H1 (cell line): Measurements from ENCODE around the gene PTPRE. TPM values are rescaled to one million over a fixed set of nuclear protein-coding genes. Genes with fewer than 3 reads are reported as not detected.

ENCODE experiments used
- CTCF ChIA-PET: fragments of 300-600 bp; sonication (Branson Sonifier 250); formaldehyde crosslinking; loops from one replicate; lab custom pipeline; 2021; ENCODE audit not compliant: partially characterized antibody; lab: Charles Lee
- POLR2A ChIA-PET: fragments of 300-600 bp; sonication (Branson Sonifier 250); formaldehyde crosslinking; loops from one replicate; lab custom pipeline; 2021; ENCODE audit warnings: inconsistent platforms; ENCODE audit not compliant: partially characterized antibody; lab: Charles Lee
- DNase-seq, 2 experiments: peaks; one replicate each; pipeline versions ENCODE4 v3.0.0 to v3.0.0-alpha.2; 2010 to 2022; ENCODE audit warnings: low spot score in 2 of 2, low read depth in 1 of 2, mixed read lengths in 1 of 2
- FAIRE-seq: peaks from 2 replicates; lab custom pipeline; 2011; peaks lifted over from hg19 to GRCh38; lab: Jason Lieb, UNC
- H2AFZ ChIP-seq: 2 replicates; pipeline ENCODE4 v1.8.1; 2012; ENCODE audit warnings: low read length, inconsistent platforms
- H2AK5ac ChIP-seq: 2 replicates; pipeline ENCODE4 v1.6.1; 2013; ENCODE audit warnings: low read depth, low read length
- H2BK120ac ChIP-seq: replicated peaks from 2 replicates; pipeline ENCODE3; 2013; ENCODE audit warnings: low read depth, low read length, inconsistent platforms
- H2BK12ac ChIP-seq: 2 replicates; pipeline ENCODE4 v1.6.1; 2013; ENCODE audit warnings: low read depth, low read length
- H2BK15ac ChIP-seq: 2 replicates; pipeline ENCODE4 v1.6.1; 2013; ENCODE audit warnings: low read length
- H2BK20ac ChIP-seq: 2 replicates; pipeline ENCODE4 v1.6.1; 2013; ENCODE audit warnings: low read length
- H2BK5ac ChIP-seq: 2 replicates; pipeline ENCODE4 v1.6.1; 2013; ENCODE audit warnings: low read depth, low read length
- H3K14ac ChIP-seq: 2 replicates; pipeline ENCODE4 v1.6.1; 2013; ENCODE audit warnings: inconsistent platforms; ENCODE audit not compliant: insufficient read length
- H3K18ac ChIP-seq: 2 replicates; pipeline ENCODE4 v1.6.1; 2013; ENCODE audit warnings: low read length; ENCODE audit errors: extremely low read depth
- H3K23ac ChIP-seq: 2 replicates; pipeline ENCODE4 v1.6.1; 2013; ENCODE audit warnings: inconsistent platforms; ENCODE audit not compliant: insufficient read length
- H3K23me2 ChIP-seq: 2 replicates; pipeline ENCODE4 v1.6.1; 2013; ENCODE audit warnings: low read depth, low read length
- H3K27ac ChIP-seq: 2 replicates; pipeline ENCODE4 v1.6.1; 2011; ENCODE audit warnings: low read depth, low read length, inconsistent platforms
- H3K27me3 ChIP-seq, 4 experiments: replicated peaks in 1 of 4; 1 replicate in 1 of 4; 2 replicates in 3 of 4; pipeline versions ENCODE4 v1.6.1 to v1.8.1; 2011 to 2013; ENCODE audit warnings: low read length in 3 of 4, mild to moderate bottlenecking in 3 of 4, inconsistent platforms in 2 of 4, mixed read lengths in 2 of 4, moderate library complexity in 1 of 4; ENCODE audit not compliant: control insufficient read depth in 3 of 4, insufficient read depth in 3 of 4; ENCODE audit errors: extremely low read depth in 1 of 4
- H3K36me3 ChIP-seq, 4 experiments: 2 replicates each; pipeline versions ENCODE4 v1.6.1 to v1.8.1; 2011 to 2013; ENCODE audit warnings: mild to moderate bottlenecking in 4 of 4, low read length in 3 of 4, moderate library complexity in 2 of 4, control low read depth in 1 of 4, inconsistent platforms in 1 of 4; ENCODE audit not compliant: insufficient read depth in 4 of 4, control insufficient read depth in 2 of 4
- H3K4ac ChIP-seq: replicated peaks from 2 replicates; pipeline ENCODE3; 2013; ENCODE audit warnings: low read length, low read depth, mixed read lengths, inconsistent platforms; ENCODE audit not compliant: insufficient read length
- H3K4me1 ChIP-seq, 4 experiments: replicated peaks in 1 of 4; 1 replicate in 1 of 4; 2 replicates in 3 of 4; pipeline versions ENCODE4 v1.6.1 to v1.8.1; 2011 to 2013; ENCODE audit warnings: low read length in 3 of 4, inconsistent platforms in 2 of 4, mixed read lengths in 1 of 4; ENCODE audit not compliant: insufficient read depth in 4 of 4, control insufficient read depth in 3 of 4
- H3K4me2 ChIP-seq, 2 experiments: 2 replicates each; pipeline versions ENCODE4 v1.6.1 to v1.8.1; 2011 to 2013; ENCODE audit warnings: low read depth in 2 of 2, low read length in 2 of 2, control low read depth in 1 of 2, inconsistent platforms in 1 of 2, mild to moderate bottlenecking in 1 of 2; ENCODE audit not compliant: insufficient read depth in 1 of 2
- H3K4me3 ChIP-seq, 4 experiments: fragments of 200-600, 300-600 bp in 1 of 4; sonication (generic), shearing (Covaris generic), sonication (Bioruptor Twin) in 1 of 4; 2 replicates each; pipeline versions ENCODE4 v1.5.1 to v1.8.1; 2011 to 2016; ENCODE audit warnings: low read length in 4 of 4, low read depth in 3 of 4, control low read depth in 2 of 4, inconsistent platforms in 2 of 4, mild to moderate bottlenecking in 2 of 4, mixed read lengths in 1 of 4, moderate library complexity in 1 of 4; ENCODE audit not compliant: insufficient read depth in 2 of 4; ENCODE audit errors: extremely low read depth in 1 of 4
- H3K56ac ChIP-seq: replicated peaks from 2 replicates; pipeline ENCODE3; 2013; ENCODE audit warnings: low read depth, mild to moderate bottlenecking, mixed read lengths, low read length, inconsistent platforms; ENCODE audit not compliant: insufficient read length
- H3K79me1 ChIP-seq: 2 replicates; pipeline ENCODE4 v1.6.1; 2013; ENCODE audit warnings: low read depth, low read length, control low read depth
- H3K79me2 ChIP-seq, 2 experiments: 2 replicates each; pipeline versions ENCODE4 v1.6.1 to v1.8.1; 2012 to 2013; ENCODE audit warnings: low read length in 2 of 2, mild to moderate bottlenecking in 2 of 2, inconsistent platforms in 1 of 2; ENCODE audit not compliant: insufficient read depth in 2 of 2, control insufficient read depth in 1 of 2
- H3K9ac ChIP-seq, 4 experiments: replicated peaks in 1 of 4; 1 replicate in 1 of 4; 2 replicates in 3 of 4; pipeline versions ENCODE4 v1.6.1 to v1.8.1; 2011 to 2013; ENCODE audit warnings: low read depth in 3 of 4, low read length in 3 of 4, control low read depth in 2 of 4, mild to moderate bottlenecking in 2 of 4, moderate library complexity in 2 of 4, inconsistent platforms in 1 of 4; ENCODE audit errors: extremely low read depth in 1 of 4
- H3K9me3 ChIP-seq, 2 experiments: 2 replicates each; pipeline versions ENCODE4 v1.6.1 to v1.8.1; 2012 to 2013; ENCODE audit warnings: mild to moderate bottlenecking in 2 of 2, moderate library complexity in 2 of 2, control low read depth in 1 of 2, inconsistent platforms in 1 of 2, low read depth in 1 of 2, low read length in 1 of 2, mixed read lengths in 1 of 2; ENCODE audit not compliant: insufficient read depth in 2 of 2
- H4K20me1 ChIP-seq, 2 experiments: replicated peaks in 1 of 2; 2 replicates each; pipeline versions ENCODE3 to v1.8.1; 2011 to 2013; ENCODE audit warnings: inconsistent platforms in 2 of 2, low read length in 2 of 2, mild to moderate bottlenecking in 1 of 2; ENCODE audit not compliant: insufficient read depth in 2 of 2, control insufficient read depth in 1 of 2
- H4K5ac ChIP-seq: 2 replicates; pipeline ENCODE4 v1.6.1; 2013; ENCODE audit warnings: low read length, low read depth, mixed read lengths, inconsistent platforms; ENCODE audit not compliant: insufficient read length
- H4K8ac ChIP-seq: 2 replicates; pipeline ENCODE4 v1.8.0; 2013; ENCODE audit warnings: mild to moderate bottlenecking, moderate library complexity, low read length, inconsistent platforms; ENCODE audit not compliant: insufficient read depth; ENCODE audit errors: extremely low read depth
- H4K91ac ChIP-seq: replicated peaks from 2 replicates; pipeline ENCODE3; 2013; ENCODE audit warnings: low read length, mixed read lengths, inconsistent platforms; ENCODE audit not compliant: insufficient read length
- HDAC2 ChIP-seq, 2 experiments: fragments of 300-600 bp in 1 of 2; sonication (generic) in 1 of 2; IDR thresholded peaks; 2 replicates each; pipeline ENCODE4 v1.6.1; 2011 to 2012; ENCODE audit warnings: low read depth in 2 of 2, low read length in 2 of 2, mild to moderate bottlenecking in 2 of 2, moderate library complexity in 2 of 2, borderline replicate concordance in 1 of 2, inconsistent platforms in 1 of 2
- JUND ChIP-seq: IDR thresholded peaks from 2 replicates; pipeline ENCODE4 v1.6.1; 2011; ENCODE audit warnings: mild to moderate bottlenecking, improper control_type of control experiment, low read length
- NANOG ChIP-seq: IDR thresholded peaks from 2 replicates; pipeline ENCODE4 v1.6.1; 2011; ENCODE audit warnings: low read length, low read depth, mild to moderate bottlenecking, inconsistent platforms; ENCODE audit not compliant: insufficient read depth, poor library complexity, severe bottlenecking
- RAD21 ChIP-seq, 2 experiments: IDR thresholded peaks in 1 of 2; conservative IDR thresholded peaks in 1 of 2; 2 replicates each; pipeline ENCODE4 v1.6.1; 2011; ENCODE audit warnings: low read depth in 2 of 2, low read length in 2 of 2, improper control_type of control experiment in 1 of 2, inconsistent platforms in 1 of 2, mild to moderate bottlenecking in 1 of 2, moderate library complexity in 1 of 2
- SP1 ChIP-seq: IDR thresholded peaks from 2 replicates; pipeline ENCODE4 v1.6.1; 2011; ENCODE audit warnings: low read depth, low read length
- YY1 ChIP-seq: IDR thresholded peaks from 2 replicates; pipeline ENCODE4 v1.6.1; 2011; ENCODE audit warnings: low read depth, mild to moderate bottlenecking, low read length
- WGBS, 2 experiments: shearing (Covaris generic) in 1 of 2; methylation state at CpG; one replicate each; pipeline versions ENCODE4 v1.1.6 to v1.1.7; 2013 to 2015; ENCODE audit warnings: low lambda C conversion rate in 2 of 2, mixed read lengths in 2 of 2, inconsistent platforms in 1 of 2, low coverage in 1 of 2, missing lambda C conversion rate in 1 of 2; ENCODE audit not compliant: insufficient replicate concordance in 2 of 2, insufficient coverage in 1 of 2, insufficient read length in 1 of 2; ENCODE audit errors: extremely low coverage in 1 of 2, missing lambda C conversion rate in 1 of 2; 5-methylcytosine and 5-hydroxymethylcytosine counted together
- polyA plus RNA-seq, 7 experiments: library from polyadenylated mRNA; depleted of rRNA in 3 of 7; stranded (reverse) in 5 of 7; unstranded in 2 of 7; fragments of >200 nt in 5 of 7; fragments of 200-250 nt in 2 of 7; gene quantifications; 1 replicate in 5 of 7; 2 replicates in 1 of 7; 4 replicates in 1 of 7; pipeline versions ENCODE4 v1.2.1 to v1.2.3, GENCODE V29; 2011 to 2013; ENCODE audit warnings: missing spikeins in 2 of 7, mixed read lengths in 2 of 7
- total RNA-seq: library from RNA; stranded (reverse); fragmentation: NEBNext Ultra II Directional; extraction: Animal tissue kit (Norgen Biotek cat#: 25700); gene quantifications from 2 replicates; pipeline ENCODE4 v1.2.1, GENCODE V29; 2021

The PTPRE gene
- total and polyA plus RNA-seq, 2 of the 8 experiments (the other 6 are each of a cell fraction or from before 2014, with no cell fraction given) = 0.33 to 0.54 TPM

DNA sequence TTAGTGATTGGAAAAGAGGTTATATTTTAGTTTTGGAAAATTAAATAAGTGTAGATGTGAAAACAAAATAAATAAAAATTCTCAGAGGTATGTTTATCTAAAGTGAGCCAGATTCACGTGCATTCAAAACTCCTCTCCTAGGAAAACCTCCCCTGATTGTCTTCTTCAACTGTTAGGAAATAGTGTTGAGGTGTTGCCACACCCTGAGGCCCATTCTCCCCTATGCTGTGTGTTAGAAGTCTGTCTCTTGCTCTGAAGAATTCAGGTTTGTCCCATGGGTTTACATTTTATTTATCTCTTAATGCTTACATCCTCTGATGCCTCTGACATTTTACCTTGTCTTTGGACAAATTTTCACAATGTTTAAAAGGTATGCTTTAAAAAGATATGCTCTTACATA is 40.3 kb downstream of the PTPRE start:
- no peak overlapping the region for H4K91ac ChIP-seq
- H3K23me2 ChIP-seq = peaks cover 4% of the 10 kb centered on the region; the same call in 1 of the 2 replicates
- H3K79me1 ChIP-seq = no peaks in the 10 kb centered on the region
- no peak for FAIRE-seq
- no peak overlapping the region for H3K9ac ChIP-seq
- no peaks in the 10 kb centered on the region for H3K4me1 ChIP-seq
- H2BK120ac ChIP-seq = no peak overlapping the region
- no peak overlapping the region for H2BK20ac ChIP-seq
- no peaks in the 10 kb centered on the region for H4K20me1 ChIP-seq
- no peaks in the 10 kb centered on the region for H3K79me2 ChIP-seq
- H2AK5ac ChIP-seq = no peak overlapping the region
- H3K36me3 ChIP-seq = no peaks in the 10 kb centered on the region
- no peak overlapping the region for H4K5ac ChIP-seq
- no peak overlapping the region for H2BK5ac ChIP-seq
- no peaks in the 10 kb centered on the region; a peak in 1 of 7 replicates for H3K27me3 ChIP-seq
- DNase-seq = no peak
- H3K9me3 ChIP-seq = no peaks in the 10 kb centered on the region
- no peak overlapping the region for H3K4ac ChIP-seq
- no peak overlapping the region for H3K18ac ChIP-seq
- no peak overlapping the region for H3K4me2 ChIP-seq
- H3K27ac ChIP-seq = no peak overlapping the region
- no peak overlapping the region for H2BK12ac ChIP-seq
- H2BK15ac ChIP-seq = no peak overlapping the region
- no peak overlapping the region for H3K14ac ChIP-seq
- POLR2A ChIA-PET = no interaction called here
- no peak overlapping the region for H3K23ac ChIP-seq
- no peak overlapping the region for H3K4me3 ChIP-seq
- no peak overlapping the region for H3K56ac ChIP-seq
- CTCF ChIA-PET = interaction anchor here (0.8 kb wide), 1 partner anchor 16 kb away, joined by 4 read pairs; no protein-coding TSS in a partner anchor
- 93% methylated on average over 1 of the region's 1 CpG; no CpG with 5 or more reads in 1 of the 2 experiments for whole genome bisulfite sequencing, 2 experiments
- no peak overlapping the region for H4K8ac ChIP-seq
- H2AFZ ChIP-seq = no peak overlapping the region
- TF ChIP-seq HDAC2 (IDR thresholded peaks at IDR 0.05; ENCODE audit: borderline replicate concordance in 1 of 2, low read depth in 2 of 2, low read length in 2 of 2) (no peak), NANOG (no peak), JUND (no peak), SP1 (no peak), YY1 (no peak), RAD21 (IDR thresholded peaks at IDR 0.05 in 1 of 2, conservative IDR thresholded peaks at IDR 0.05 in 1 of 2; ENCODE audit: low read depth in 2 of 2, low read length in 2 of 2) (no peak)
